Measurements from ENCODE around the gene APLF.
"Not testable (repeated sequence)": the region's sequence is repeated elsewhere in the genome, so short reads cannot be mapped to it uniquely, and the experiment has no call there.

Gene APLF

DNA sequence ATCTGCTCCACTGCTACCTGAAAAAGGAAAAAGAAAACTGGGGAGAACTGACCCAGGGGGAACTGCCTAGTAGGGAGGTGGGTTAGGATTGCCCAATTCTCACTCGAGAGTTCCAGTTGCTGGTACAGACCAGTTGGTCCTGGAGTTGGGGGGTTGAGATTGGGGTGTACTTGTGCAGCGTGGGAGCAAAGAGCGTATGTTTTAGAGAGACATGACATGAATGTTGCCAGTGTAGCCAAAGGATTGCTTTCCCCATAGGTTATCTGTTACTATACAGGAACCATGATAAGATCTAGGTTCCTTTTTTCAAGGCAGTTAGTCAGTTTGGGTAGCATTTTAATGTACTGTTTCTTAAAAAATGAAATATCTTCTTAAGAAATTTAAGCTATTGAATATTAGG is 68.6 kb downstream of the APLF start:
- no peak for DNase-seq

DNA sequence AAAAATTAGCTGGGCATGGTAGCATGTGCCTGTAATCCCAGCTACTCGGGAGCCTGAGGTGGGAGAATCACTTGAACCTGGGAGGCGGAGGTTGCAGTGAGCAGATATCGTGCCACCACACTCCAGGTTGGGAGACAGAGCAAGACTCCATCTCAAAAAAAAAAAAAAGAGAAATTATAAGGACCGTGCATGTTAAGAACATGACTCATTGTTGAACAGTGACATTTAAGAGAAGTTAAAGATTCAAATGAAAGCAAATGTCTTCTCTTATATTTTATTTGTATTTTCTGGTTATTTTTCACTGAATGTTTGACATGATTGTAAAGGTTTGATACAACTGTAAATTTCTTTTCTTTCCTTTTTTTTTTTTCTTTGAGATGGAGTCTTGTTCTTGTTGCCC is 69.6 kb downstream of the APLF start:
- DNase-seq = no peak

DNA sequence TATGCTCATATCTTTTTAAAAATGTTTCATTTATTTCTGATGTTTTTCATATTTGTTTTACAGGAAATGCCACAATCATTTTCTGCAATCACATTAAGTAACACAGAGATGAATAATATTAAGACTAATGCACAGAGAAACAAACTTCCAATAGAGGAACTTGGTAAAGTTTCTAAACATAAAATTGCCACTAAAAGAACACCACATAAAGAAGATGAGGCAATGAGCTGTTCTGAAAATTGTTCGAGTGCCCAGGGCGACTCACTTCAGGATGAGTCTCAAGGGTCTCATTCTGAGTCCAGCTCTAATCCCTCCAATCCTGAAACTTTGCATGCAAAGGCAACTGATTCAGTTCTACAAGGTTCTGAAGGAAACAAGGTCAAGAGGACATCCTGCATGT is 70.4 kb downstream of the APLF start:
- no peak for DNase-seq

- no peak for DNase-seq
Observed at GRCh38 chr2:68544811-68545210, 77.4 kb downstream of the APLF start.

- DNase-seq = no peak
Observed at GRCh38 chr2:68548396-68548795, 81.0 kb downstream of the APLF start.

GRCh38 chr2:68553098-68553497 is 85.7 kb downstream of the APLF start:
- no peak for DNase-seq

DNA sequence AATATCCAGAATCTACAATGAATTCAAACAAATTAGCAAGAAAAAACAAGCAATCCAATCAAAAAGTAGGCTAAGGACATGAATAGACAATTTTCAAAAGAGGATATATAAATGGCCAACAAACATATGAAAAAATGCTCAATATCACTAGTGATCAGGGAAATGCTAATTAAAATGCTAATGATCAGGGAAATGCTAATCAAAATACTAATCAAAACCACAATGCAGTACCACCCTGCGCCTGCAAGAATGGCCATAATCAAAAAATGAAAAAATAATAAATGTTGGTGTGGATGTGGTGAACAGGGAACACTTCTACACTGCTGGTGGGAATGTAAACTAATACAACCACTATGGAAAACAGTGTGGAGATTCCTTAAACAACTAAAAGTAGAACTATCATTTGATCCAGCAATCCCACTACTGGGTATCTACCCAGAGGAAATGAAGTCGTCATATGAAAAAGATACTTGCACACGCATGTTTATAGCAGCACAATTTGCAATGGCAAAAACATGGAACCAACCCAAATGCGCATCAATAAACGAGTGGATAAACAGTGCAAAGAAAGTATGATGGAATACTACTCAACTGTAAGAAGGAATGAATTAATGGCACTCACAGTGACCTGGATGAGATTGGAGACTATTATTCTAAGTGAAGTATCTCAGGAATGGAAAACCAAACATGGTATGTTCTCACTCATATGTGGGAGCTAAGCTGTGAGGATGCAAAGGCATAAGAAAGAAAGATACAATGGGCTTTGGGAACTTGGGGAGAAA is 88.2 kb downstream of the APLF start:
- not testable (repeated sequence) for DNase-seq

DNA sequence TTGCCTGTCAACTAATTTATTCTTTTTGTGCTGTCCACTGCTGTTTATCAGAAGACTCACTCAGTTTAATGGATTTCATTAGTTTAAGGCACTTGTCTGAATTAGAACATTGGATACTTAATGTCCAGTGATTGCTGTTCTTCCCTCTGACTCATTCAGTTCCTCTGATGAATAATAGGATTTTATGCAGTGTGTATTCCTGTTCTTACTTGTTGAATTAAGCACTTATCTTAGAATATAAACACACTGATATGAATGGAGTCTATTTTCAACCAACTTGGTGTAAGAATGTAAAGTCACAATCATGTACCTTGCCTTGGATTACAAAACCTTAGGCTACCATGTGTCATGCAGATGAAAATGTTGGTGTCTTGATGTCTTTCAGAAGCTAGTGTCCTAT is 89.0 kb downstream of the APLF start:
- no peak for DNase-seq

- DNase-seq = no peak
Observed at GRCh38 chr2:68558576-68558975, 91.2 kb downstream of the APLF start.

GRCh38 chr2:68559692-68560091 is 92.3 kb downstream of the APLF start:
- DNase-seq = no peak

GRCh38 chr2:68560545-68560944 is 93.2 kb downstream of the APLF start:
- DNase-seq = no peak

DNA sequence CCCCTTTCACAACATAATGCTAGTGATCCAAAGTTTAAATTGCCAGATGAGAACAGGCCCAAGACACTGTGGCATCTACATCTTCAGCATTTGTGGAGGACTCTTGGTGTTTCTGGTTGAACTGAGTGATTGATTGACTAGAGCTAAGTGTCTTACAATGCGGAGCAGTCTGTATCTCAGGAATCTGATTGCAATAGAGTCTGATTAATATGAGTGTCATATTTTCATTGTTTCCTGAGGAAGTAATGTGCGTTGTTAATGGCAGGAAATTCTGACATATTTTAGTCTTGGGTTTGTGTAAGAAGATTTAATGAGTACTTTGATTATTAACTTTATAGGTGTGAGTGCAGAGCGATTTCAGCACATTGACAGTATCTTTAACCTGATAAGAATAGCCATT is 94.0 kb downstream of the APLF start:
- DNase-seq = no peak

- no peak for DNase-seq
Observed at GRCh38 chr2:68562934-68563333, 95.5 kb downstream of the APLF start.

DNA sequence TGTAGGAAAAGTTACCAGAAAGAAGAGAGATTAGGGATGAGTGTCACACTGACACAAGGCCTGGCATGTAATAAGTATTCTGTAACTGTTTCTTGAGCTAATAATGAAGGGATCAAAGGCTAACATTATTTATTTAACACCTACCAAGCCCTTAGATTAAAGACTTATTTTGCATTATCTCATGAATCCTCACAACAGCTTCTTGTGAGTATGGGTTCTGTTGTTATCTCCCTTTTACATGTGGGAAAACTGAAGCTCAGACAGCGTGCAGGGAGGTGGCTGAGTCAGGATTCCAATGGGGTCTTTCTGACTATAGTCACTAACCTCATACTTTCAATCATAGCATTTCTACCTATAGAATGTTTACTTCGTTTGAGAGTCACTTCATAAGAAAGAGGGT is 97.0 kb downstream of the APLF start:
- DNase-seq = no peak

DNA sequence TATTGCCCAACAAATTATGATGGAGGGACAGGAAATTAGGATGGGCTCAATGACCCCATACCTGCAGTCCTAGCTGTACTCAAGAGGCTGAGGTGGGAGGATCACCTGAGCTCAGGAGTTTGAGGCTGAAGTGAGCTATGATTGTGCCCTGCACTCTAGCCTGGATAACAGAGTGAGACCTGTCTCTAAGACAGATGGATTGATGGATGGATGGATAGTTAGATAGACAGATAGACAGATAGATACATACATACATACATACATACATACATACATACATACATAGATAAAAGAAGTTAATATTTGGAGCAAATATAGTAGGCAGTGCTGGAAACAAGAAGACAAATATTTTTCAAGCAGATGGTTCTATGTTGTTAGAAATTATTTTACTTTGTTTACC is 97.9 kb downstream of the APLF start:
- no peak for DNase-seq

DNA sequence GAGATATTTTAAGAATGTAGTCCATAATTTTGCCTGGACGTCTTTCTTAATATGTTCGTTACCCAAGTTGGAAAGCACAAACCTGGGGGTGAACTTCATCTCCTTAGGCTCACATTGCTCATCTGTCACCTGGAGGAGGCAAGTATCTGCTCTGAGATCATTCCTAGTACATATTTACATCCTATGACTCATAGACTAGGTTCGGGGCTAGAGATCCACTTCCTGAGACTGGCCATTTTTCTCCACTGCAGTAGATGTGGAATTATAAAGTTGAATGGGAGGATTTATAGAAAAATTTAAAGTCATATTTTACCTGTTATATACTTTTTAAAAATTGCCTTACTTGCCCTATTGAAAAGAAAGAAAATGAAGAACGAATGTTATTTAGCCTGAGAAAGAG is 98.5 kb downstream of the APLF start:
- no peak for DNase-seq

DNA sequence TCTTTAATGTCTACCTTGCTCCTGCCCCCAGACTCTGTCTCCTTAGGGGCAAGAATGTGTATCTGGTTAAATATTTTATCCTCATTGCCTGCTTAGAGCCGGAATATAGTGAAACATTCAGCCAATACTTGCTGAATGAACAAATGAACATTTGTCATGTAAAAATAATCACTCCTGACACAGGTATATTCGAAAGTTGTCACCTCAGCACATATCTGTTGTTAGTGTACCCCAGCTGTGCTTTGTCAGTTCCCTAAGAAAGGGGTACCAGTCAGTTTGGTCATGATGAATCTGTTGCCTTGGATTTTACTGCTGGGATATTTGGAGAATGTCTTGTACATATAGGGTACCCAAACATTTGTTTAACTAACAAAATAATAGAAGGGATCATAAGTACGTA is 99.0 kb downstream of the APLF start:
- DNase-seq = no peak

DNA sequence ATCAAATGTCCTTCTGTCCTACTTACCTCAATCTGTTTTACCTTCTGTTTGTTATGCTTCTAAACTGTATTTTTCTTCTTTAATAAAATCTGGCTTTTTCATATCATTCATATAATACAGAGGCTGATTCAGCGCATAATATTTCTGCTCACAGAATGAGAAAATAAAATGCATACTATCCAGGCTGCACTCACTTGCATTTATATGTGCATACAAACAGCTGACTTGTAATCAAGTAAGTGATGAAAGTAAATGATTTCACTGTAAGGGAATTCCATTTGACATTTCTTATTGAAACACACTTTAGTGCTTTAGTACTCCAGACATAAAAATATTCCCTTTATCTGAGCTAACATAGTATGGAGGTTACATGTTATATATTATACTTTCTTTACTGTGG is 100.7 kb downstream of the APLF start:
- DNase-seq = no peak

DNA sequence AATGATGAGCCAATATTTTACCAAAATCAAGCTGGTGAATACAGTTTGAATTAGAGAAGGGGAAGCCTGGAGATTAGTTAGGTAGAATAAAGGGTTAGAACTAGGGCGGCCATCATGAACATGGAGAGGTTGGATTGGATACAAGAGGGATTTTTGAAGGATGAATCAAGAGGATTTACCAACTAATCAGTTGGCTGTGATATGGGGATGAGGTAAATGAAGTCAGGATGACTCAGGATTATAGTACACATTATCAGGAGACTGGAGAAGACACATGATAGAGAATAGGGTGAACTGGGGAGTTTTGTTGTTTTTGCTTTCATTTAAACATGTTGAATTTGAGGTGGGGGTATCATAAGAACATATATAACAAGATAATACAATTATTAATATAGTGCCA is 102.2 kb downstream of the APLF start:
- no peak for DNase-seq

DNA sequence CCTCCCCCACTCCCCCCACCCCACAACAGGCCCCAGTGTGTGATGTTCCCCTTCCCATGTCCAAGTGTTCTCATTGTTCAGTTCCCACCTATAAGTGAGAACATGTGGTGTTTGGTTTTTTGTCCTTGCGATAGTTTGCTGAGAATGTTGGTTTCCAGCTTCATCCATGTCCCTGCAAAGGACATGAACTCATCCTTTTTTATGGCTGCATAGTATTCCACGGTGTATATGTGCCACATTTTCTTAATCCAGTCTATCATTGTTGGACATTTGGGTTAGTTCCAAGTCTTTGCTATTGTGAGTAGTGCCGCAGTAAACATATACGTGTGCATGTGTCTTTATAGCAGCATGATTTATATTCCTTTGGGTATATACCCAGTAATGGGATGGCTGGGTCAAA is 103.0 kb downstream of the APLF start:
- DNase-seq = not testable (repeated sequence)

- DNase-seq = no peak
Observed at GRCh38 chr2:68574202-68574791, 106.9 kb downstream of the APLF start.

GRCh38 chr2:68577183-68577582 is 109.8 kb downstream of the APLF start:
- no peak for DNase-seq

DNA sequence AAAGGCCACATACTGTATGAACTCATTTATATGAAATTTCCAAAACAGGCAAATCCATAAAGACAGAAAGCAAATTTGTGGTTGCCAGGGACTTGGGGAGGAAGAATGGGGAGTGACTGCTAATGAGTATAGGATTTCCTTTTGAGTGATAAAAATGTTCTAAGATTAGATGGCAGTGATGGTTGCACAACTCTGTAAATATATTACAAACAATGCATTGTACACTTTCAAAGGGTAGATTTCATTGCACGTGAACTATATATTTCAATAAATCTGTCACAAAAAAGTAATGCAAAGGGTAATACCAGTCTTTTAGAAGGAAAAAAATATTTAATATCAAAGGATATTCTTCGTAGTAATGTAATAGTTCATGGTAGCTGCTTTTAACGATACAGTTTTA is 112.3 kb downstream of the APLF start:
- DNase-seq = no peak

GRCh38 chr2:68588589-68588988 is 121.2 kb downstream of the APLF start:
- no peak for DNase-seq

DNA sequence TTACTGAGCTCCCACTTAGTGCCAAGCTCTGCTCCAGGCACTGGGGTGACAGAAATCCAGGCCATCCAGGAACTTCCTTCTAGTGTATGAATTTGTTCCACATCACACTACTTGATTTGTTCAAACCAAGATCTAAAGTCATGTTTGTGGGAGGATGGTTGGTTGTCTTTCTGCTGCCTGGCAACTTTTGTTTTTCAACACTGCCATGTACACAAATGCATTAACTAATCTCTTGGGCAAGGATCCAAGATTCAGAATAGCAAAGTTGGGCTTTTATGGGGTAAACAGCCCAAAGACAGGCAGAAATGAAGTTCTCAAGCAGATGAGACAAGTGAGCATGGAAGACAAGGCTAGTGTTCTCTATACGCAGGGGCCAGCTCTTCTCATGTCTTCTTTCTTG is 122.6 kb downstream of the APLF start:
- no peak for DNase-seq

Measured in effector CD8-positive, alpha-beta T cell (primary cell).